Measurements from ENCODE around the gene PCSK6. TPM values are rescaled to one million over a fixed set of nuclear protein-coding genes. Genes with fewer than 3 reads are reported as not detected.

The PCSK6 gene
- total RNA-seq, 5 donors from 2014 or later (not counting 1 experiment from before 2014, with no cell fraction given), result 0.16 to 2.2 (median 1.3) TPM

- DNase-seq (no peak), ATAC-seq (replicated peaks in 1 of 4) (no peak)
- Histone ChIP-seq H3K9me3 (no peaks in the 10 kb centered on the region), H3K4me1 (ENCODE audit: control insufficient read depth in 1 of 2, extremely low read depth in 1 of 2, insufficient read depth in 2 of 2, low read length in 2 of 2) (no peaks in the 10 kb centered on the region), H3K27ac (ENCODE audit: low read length) (no peak overlapping the region), H3K4me3 (ENCODE audit: control insufficient read depth in 1 of 2, extremely low read depth in 1 of 2, low read length in 1 of 2) (no peak overlapping the region), H3K36me3 (ENCODE audit: control insufficient read depth in 2 of 2, extremely low read depth in 1 of 2, insufficient read depth in 1 of 2, low read length in 1 of 2) (no peaks in the 10 kb centered on the region), H3K27me3 (replicated peaks in 1 of 2; ENCODE audit: control insufficient read depth in 2 of 2, extremely low read depth in 1 of 2, insufficient read depth in 2 of 2, low read length in 1 of 2) (peaks cover 0 to 38% of the 10 kb centered on the region in 2 experiments)
- Mint-ChIP-seq H3K36me3 (no peaks in the 10 kb centered on the region), H3K9me3 (peaks cover 3 to 12% (median 7%) of the 10 kb centered on the region in 3 donors), H3K27ac (no peak overlapping the region), H3K4me3 (no peak overlapping the region), H3K27me3 (peaks cover 16 to 33% of the 10 kb centered on the region in 2 donors), H3K4me1 (peaks cover 7 to 9% (median 7%) of the 10 kb centered on the region in 3 donors)
- ChIA-PET CTCF (no interaction called here), POLR2A (no interaction called here)
- 84% methylated on average over 8 of the region's 8 CpGs for WGBS (ENCODE audit: insufficient coverage)
These were observed 34.0 kb upstream of the PCSK6 start for GRCh38 chr15:101523560-101523940.

- H3K4me3 Mint-ChIP-seq, result no peak overlapping the region
These were observed 33.4 kb upstream of the PCSK6 start for GRCh38 chr15:101522621-101523559.

DNA sequence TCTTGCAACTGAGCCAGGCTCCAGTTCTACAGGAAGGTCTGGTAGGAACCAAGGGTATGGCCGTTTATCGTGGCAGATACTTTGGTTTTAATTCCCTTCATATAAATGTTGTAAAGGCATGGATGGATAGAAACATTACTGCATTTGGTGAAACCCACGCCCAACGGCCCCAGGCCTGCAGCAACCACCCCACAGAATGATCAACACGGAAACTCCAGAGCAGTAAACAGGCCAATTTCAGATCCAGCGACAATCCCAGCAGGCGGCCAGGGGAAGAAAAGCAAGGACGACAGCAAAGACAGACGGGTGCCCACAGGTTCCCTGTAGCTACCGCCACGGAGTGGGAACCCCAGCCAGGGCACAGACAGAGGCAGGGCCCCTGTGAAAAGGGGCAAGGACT lies 32.6 kb upstream of the PCSK6 start:
- DNase-seq, result no peak
- Mint-ChIP-seq H3K27me3 (peaks cover 16 to 31% of the 10 kb centered on the region in 2 donors), H3K36me3 (peaks cover 6% of the 10 kb centered on the region), H3K4me1 (peaks cover 7 to 9% (median 7%) of the 10 kb centered on the region in 3 donors), H3K4me3 (no peak overlapping the region), H3K27ac (no peak overlapping the region), H3K9me3 (peaks cover 8 to 22% (median 16%) of the 10 kb centered on the region in 3 donors)
- H3K9me3 ChIP-seq, result no peaks in the 10 kb centered on the region
- ChIA-PET CTCF (no interaction called here), POLR2A (no interaction called here)
- H3K36me3 ChIP-seq (ENCODE audit: control insufficient read depth in 2 of 2, extremely low read depth in 1 of 2, insufficient read depth in 1 of 2, low read length in 1 of 2), result no peaks in the 10 kb centered on the region
- peaks cover 0 to 27% of the 10 kb centered on the region in 2 experiments for H3K27me3 ChIP-seq (replicated peaks in 1 of 2; ENCODE audit: control insufficient read depth in 2 of 2, extremely low read depth in 1 of 2, insufficient read depth in 2 of 2, low read length in 1 of 2)
- WGBS (ENCODE audit: insufficient coverage), result 88% methylated on average over 6 of the region's 11 CpGs
- H3K4me1 ChIP-seq (ENCODE audit: control insufficient read depth in 1 of 2, extremely low read depth in 1 of 2, insufficient read depth in 2 of 2, low read length in 2 of 2), result no peaks in the 10 kb centered on the region
- no peak overlapping the region for H3K27ac ChIP-seq (ENCODE audit: low read length)
- no peak for ATAC-seq (replicated peaks in 1 of 4)
- no peak overlapping the region for H3K4me3 ChIP-seq (ENCODE audit: control insufficient read depth in 1 of 2, extremely low read depth in 1 of 2, low read length in 1 of 2)

More at GRCh38 chr15:101522621-101523559, 33.4 kb upstream of the PCSK6 start:
- 88% methylated on average over 13 of the region's 18 CpGs for WGBS (ENCODE audit: insufficient coverage)
- no peaks in the 10 kb centered on the region for H3K4me1 ChIP-seq (ENCODE audit: control insufficient read depth in 1 of 2, extremely low read depth in 1 of 2, insufficient read depth in 2 of 2, low read length in 2 of 2)
- H3K27me3 Mint-ChIP-seq, result peaks cover 16 to 33% of the 10 kb centered on the region in 2 donors
- no peaks in the 10 kb centered on the region for H3K9me3 ChIP-seq
- no peak overlapping the region for H3K27ac Mint-ChIP-seq
- no peak overlapping the region for H3K27ac ChIP-seq (ENCODE audit: low read length)
- ChIA-PET POLR2A (no interaction called here), CTCF (no interaction called here)
- no peak for ATAC-seq (replicated peaks in 1 of 4)
- no peak for DNase-seq
- H3K4me3 ChIP-seq (ENCODE audit: control insufficient read depth in 1 of 2, extremely low read depth in 1 of 2, low read length in 1 of 2), result no peak overlapping the region
- H3K4me1 Mint-ChIP-seq, result peaks cover 7 to 9% (median 7%) of the 10 kb centered on the region in 3 donors
- H3K36me3 ChIP-seq (ENCODE audit: control insufficient read depth in 2 of 2, extremely low read depth in 1 of 2, insufficient read depth in 1 of 2, low read length in 1 of 2), result no peaks in the 10 kb centered on the region
- H3K27me3 ChIP-seq (replicated peaks in 1 of 2; ENCODE audit: control insufficient read depth in 2 of 2, extremely low read depth in 1 of 2, insufficient read depth in 2 of 2, low read length in 1 of 2), result peaks cover 0 to 33% of the 10 kb centered on the region in 2 experiments
- peaks cover 5% of the 10 kb centered on the region for H3K36me3 Mint-ChIP-seq
- H3K9me3 Mint-ChIP-seq, result peaks cover 7 to 18% (median 12%) of the 10 kb centered on the region in 3 donors

GRCh38 chr15:101521591-101521990 lies 32.1 kb upstream of the PCSK6 start:
- no peak for ATAC-seq (replicated peaks in 1 of 4)
- Histone ChIP-seq H3K27me3 (replicated peaks in 1 of 2; ENCODE audit: control insufficient read depth in 2 of 2, extremely low read depth in 1 of 2, insufficient read depth in 2 of 2, low read length in 1 of 2) (peaks cover 0 to 27% of the 10 kb centered on the region in 2 experiments), H3K27ac (ENCODE audit: low read length) (no peak overlapping the region), H3K36me3 (ENCODE audit: control insufficient read depth in 2 of 2, extremely low read depth in 1 of 2, insufficient read depth in 1 of 2, low read length in 1 of 2) (no peaks in the 10 kb centered on the region), H3K4me1 (ENCODE audit: control insufficient read depth in 1 of 2, extremely low read depth in 1 of 2, insufficient read depth in 2 of 2, low read length in 2 of 2) (no peaks in the 10 kb centered on the region), H3K4me3 (ENCODE audit: control insufficient read depth in 1 of 2, extremely low read depth in 1 of 2, low read length in 1 of 2) (no peak overlapping the region), H3K9me3 (peaks cover 3% of the 10 kb centered on the region)
- no CpG with 5 or more reads among the region's 5 CpGs for WGBS (ENCODE audit: insufficient coverage)
- CTCF ChIA-PET, result no interaction called here
- peaks cover 19 to 29% of the 10 kb centered on the region in 2 donors for H3K27me3 Mint-ChIP-seq
- DNase-seq, result no peak
- H3K36me3 Mint-ChIP-seq, result peaks cover 6% of the 10 kb centered on the region
- POLR2A ChIA-PET, result no interaction called here
- H3K27ac Mint-ChIP-seq, result no peak overlapping the region
- no peak overlapping the region for H3K4me3 Mint-ChIP-seq
- H3K4me1 Mint-ChIP-seq, result peaks cover 7 to 9% (median 7%) of the 10 kb centered on the region in 3 donors
- peaks cover 13 to 27% (median 19%) of the 10 kb centered on the region in 3 donors for H3K9me3 Mint-ChIP-seq

DNA sequence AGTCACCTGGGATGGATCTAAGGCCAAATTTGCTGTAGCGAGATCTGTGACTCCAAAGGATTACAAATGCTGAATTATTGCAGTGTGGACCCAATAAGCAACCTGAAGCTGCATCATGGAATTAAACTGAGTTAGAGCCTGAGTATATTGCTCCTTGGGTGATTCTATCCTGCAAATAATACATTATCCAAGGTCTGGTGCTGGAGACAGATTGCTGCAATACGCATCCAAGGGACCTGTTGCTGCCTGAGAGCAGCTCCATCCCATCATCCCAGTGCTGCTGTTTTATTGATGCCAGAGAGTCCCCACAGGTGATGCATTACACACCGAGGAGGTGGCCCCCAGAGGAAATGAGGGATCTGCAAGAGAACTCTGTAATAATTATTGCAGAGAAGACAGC lies 31.6 kb upstream of the PCSK6 start:
- peaks cover 5% of the 10 kb centered on the region for H3K9me3 ChIP-seq
- POLR2A ChIA-PET, result no interaction called here
- Mint-ChIP-seq H3K4me3 (no peak overlapping the region), H3K27me3 (peaks cover 18 to 27% of the 10 kb centered on the region in 2 donors), H3K9me3 (peaks cover 15 to 32% (median 23%) of the 10 kb centered on the region in 3 donors), H3K4me1 (peaks cover 7 to 9% (median 7%) of the 10 kb centered on the region in 3 donors), H3K36me3 (peaks cover 6% of the 10 kb centered on the region), H3K27ac (no peak overlapping the region)
- no peak overlapping the region for H3K27ac ChIP-seq (ENCODE audit: low read length)
- DNase-seq (no peak), ATAC-seq (replicated peaks in 1 of 4) (no peak)
- CTCF ChIA-PET, result no interaction called here
- H3K4me1 ChIP-seq (ENCODE audit: control insufficient read depth in 1 of 2, extremely low read depth in 1 of 2, insufficient read depth in 2 of 2, low read length in 2 of 2), result no peaks in the 10 kb centered on the region
- no peaks in the 10 kb centered on the region for H3K36me3 ChIP-seq (ENCODE audit: control insufficient read depth in 2 of 2, extremely low read depth in 1 of 2, insufficient read depth in 1 of 2, low read length in 1 of 2)
- no peak overlapping the region for H3K4me3 ChIP-seq (ENCODE audit: control insufficient read depth in 1 of 2, extremely low read depth in 1 of 2, low read length in 1 of 2)
- peaks cover 0 to 22% of the 10 kb centered on the region in 2 experiments for H3K27me3 ChIP-seq (replicated peaks in 1 of 2; ENCODE audit: control insufficient read depth in 2 of 2, extremely low read depth in 1 of 2, insufficient read depth in 2 of 2, low read length in 1 of 2)
- WGBS (ENCODE audit: insufficient coverage), result 100% methylated on average over 1 of the region's 3 CpGs

DNA sequence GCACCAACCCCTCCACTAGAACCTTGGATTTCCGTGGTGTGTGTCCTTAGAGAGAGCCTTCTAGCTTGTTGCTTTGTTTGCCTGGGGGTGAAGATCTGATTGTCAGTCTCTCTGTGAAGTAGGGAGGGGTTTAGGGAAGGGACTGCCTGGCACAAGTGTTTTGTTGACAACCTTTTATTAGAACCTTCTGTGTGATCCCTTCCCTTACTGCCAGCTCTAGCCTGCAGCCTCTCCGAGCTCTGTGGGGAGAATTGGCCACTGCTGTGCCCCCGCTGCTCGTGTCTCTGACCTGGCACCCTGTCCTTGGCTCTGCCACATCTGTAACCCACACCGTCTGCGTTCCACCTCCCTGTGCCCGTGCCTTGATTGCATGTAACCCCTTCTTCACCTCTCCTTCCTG lies 30.9 kb upstream of the PCSK6 start:
- ATAC-seq (replicated peaks in 1 of 4), result no peak
- no peak overlapping the region for H3K27ac ChIP-seq (ENCODE audit: low read length)
- H3K36me3 Mint-ChIP-seq, result peaks cover 6% of the 10 kb centered on the region
- H3K9me3 Mint-ChIP-seq, result peaks cover 15 to 39% (median 30%) of the 10 kb centered on the region in 3 donors
- ChIA-PET CTCF (no interaction called here), POLR2A (no interaction called here)
- no peaks in the 10 kb centered on the region for H3K4me1 ChIP-seq (ENCODE audit: control insufficient read depth in 1 of 2, extremely low read depth in 1 of 2, insufficient read depth in 2 of 2, low read length in 2 of 2)
- peaks cover 8% of the 10 kb centered on the region for H3K9me3 ChIP-seq
- H3K4me3 ChIP-seq (ENCODE audit: control insufficient read depth in 1 of 2, extremely low read depth in 1 of 2, low read length in 1 of 2), result no peak overlapping the region
- H3K27me3 Mint-ChIP-seq, result peaks cover 16 to 27% of the 10 kb centered on the region in 2 donors
- 36% methylated on average over 3 of the region's 7 CpGs for whole genome bisulfite sequencing (ENCODE audit: insufficient coverage)
- H3K4me3 Mint-ChIP-seq, result no peak overlapping the region
- H3K27ac Mint-ChIP-seq, result no peak overlapping the region
- no peaks in the 10 kb centered on the region for H3K36me3 ChIP-seq (ENCODE audit: control insufficient read depth in 2 of 2, extremely low read depth in 1 of 2, insufficient read depth in 1 of 2, low read length in 1 of 2)
- H3K4me1 Mint-ChIP-seq, result peaks cover 7 to 9% (median 7%) of the 10 kb centered on the region in 3 donors
- peaks cover 0 to 20% of the 10 kb centered on the region in 2 experiments for H3K27me3 ChIP-seq (replicated peaks in 1 of 2; ENCODE audit: control insufficient read depth in 2 of 2, extremely low read depth in 1 of 2, insufficient read depth in 2 of 2, low read length in 1 of 2)
- no peak for DNase-seq
